ENCODE results near the gene SLC26A9. TPM values are rescaled to one million over a fixed set of nuclear protein-coding genes. Genes with fewer than 3 reads are reported as not detected.

SLC26A9 gene
- total RNA-seq, 2 donors from 2014 or later: 24.4 to 35.4 TPM

DNA sequence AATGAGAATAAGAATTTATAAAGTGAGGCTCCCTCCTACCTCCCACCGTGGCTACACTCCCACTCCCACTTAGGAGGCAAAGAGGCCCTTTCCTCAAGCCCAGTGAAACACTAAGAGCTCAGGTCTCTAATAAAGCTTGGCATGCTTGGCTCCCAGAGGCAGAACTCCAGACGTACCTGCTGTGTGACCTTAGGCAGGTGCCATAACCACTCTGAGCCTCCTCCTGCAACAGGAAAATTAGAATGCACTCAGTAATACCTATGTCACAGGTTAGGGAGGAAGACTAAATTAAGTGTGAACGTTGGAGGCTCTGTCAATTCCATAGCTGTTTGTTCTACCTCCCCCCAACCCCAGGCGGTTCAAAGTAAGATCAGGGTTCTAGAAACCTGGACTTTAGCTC, 16.5 kb upstream of the SLC26A9 start:
- H3K4me1 ChIP-seq: peaks cover 0 to 22% of the 10 kb centered on the region in 2 donors

DNA sequence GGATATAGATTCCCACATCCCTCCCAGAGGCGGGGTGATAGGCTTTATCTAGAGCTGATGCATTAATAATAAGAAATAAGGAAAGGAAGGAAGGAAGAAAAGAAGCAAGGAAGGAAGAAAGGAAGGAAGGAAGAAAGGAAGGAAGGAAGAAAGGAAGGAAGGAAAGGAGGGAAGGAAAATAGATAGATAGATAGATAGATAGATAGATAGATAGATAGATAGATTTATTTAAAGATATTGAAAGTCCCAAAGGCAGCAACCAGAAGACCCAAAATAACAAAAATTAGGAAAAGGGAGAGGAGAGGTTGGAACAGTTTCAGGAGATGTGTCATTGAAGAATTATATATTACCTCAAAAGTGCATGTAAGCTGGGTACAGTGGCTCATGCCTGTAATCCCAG, 12.2 kb upstream of the SLC26A9 start:
- Histone ChIP-seq H3K36me3 (no peaks in the 10 kb centered on the region), H3K27ac (no peak overlapping the region), H3K4me1 (peaks cover 0 to 3% of the 10 kb centered on the region in 2 donors), H3K27me3 (no peaks in the 10 kb centered on the region), H3K9me3 (no peaks in the 10 kb centered on the region), H3K4me3 (no peak overlapping the region)
- no peak for DNase-seq (ENCODE audit: low spot score)
- TF ChIP-seq, protein P1, sequence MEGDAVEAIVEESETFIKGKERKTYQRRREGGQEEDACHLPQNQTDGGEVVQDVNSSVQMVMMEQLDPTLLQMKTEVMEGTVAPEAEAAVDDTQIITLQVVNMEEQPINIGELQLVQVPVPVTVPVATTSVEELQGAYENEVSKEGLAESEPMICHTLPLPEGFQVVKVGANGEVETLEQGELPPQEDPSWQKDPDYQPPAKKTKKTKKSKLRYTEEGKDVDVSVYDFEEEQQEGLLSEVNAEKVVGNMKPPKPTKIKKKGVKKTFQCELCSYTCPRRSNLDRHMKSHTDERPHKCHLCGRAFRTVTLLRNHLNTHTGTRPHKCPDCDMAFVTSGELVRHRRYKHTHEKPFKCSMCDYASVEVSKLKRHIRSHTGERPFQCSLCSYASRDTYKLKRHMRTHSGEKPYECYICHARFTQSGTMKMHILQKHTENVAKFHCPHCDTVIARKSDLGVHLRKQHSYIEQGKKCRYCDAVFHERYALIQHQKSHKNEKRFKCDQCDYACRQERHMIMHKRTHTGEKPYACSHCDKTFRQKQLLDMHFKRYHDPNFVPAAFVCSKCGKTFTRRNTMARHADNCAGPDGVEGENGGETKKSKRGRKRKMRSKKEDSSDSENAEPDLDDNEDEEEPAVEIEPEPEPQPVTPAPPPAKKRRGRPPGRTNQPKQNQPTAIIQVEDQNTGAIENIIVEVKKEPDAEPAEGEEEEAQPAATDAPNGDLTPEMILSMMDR (IDR thresholded peaks at IDR 0.05): no peak

More for the DNA sequence above, 16.5 kb upstream of the SLC26A9 start:
- no peak overlapping the region for H3K27ac ChIP-seq
- no peaks in the 10 kb centered on the region for H3K27me3 ChIP-seq
- no peak for DNase-seq (ENCODE audit: low spot score)
- TF ChIP-seq, protein P1 (IDR thresholded peaks at IDR 0.05): no peak
- no peak overlapping the region for H3K4me3 ChIP-seq
- no peaks in the 10 kb centered on the region for H3K9me3 ChIP-seq
- H3K36me3 ChIP-seq: no peaks in the 10 kb centered on the region

DNA sequence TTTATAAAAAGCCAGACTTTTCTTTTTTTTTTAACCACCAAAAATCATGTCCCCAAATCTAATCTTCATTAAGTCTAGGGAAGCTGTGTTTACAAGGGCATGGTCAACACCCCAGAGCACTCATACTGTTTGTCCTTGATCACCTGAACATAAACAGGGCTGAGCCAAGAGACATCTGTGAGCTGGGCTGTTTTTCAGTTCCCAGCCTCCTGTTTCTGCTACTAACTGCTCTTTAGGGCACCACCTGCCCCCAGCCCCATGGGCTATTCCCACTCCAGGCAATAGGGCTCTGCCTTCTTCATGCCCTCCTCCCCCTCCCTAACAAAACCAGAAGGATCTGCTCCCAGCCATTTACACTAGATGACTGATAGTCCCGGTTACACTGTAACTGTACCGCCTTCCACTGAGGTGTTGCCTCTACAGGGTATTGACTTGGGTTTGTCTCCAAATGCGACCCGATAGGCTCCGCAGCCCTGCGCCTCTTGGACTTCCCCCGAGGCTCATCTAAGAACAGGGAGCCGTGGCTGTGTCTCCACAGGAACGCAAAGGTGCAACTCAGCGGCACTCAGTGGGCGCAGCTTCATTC, 11.7 kb upstream of the SLC26A9 start:
- TF ChIP-seq, protein P1 (IDR thresholded peaks at IDR 0.05): no peak
- no peak for DNase-seq (ENCODE audit: low spot score)
- Histone ChIP-seq H3K27me3 (no peaks in the 10 kb centered on the region), H3K4me1 (peaks cover 0 to 9% of the 10 kb centered on the region in 2 donors), H3K36me3 (no peaks in the 10 kb centered on the region), H3K9me3 (no peaks in the 10 kb centered on the region), H3K27ac (no peak overlapping the region), H3K4me3 (no peak overlapping the region)

DNA sequence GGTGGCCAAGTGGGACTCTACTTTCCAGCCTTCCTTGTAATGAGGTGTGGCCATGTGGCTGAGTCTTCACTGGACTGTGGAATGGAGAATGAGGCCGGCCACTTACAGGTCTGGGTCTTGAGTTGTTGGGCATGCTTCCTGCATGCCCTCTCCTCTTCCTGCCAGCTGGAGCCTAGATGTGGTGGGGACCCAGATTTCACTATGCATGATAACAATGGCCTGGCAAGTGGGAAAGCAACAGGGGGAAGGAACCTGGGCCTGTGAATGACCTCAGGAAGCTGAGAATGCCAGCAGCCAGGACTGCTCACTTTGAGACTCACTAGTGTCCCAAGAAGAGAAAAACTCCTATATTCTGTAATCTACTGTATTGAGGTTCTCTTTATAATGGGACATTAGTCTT, 8.5 kb upstream of the SLC26A9 start:
- TF ChIP-seq, protein P1 (IDR thresholded peaks at IDR 0.05): no peak
- Histone ChIP-seq H3K9me3 (no peaks in the 10 kb centered on the region), H3K27me3 (no peaks in the 10 kb centered on the region), H3K4me3 (no peak overlapping the region), H3K36me3 (no peaks in the 10 kb centered on the region), H3K4me1 (peaks cover 0 to 10% of the 10 kb centered on the region in 2 donors), H3K27ac (no peak overlapping the region)
- DNase-seq (ENCODE audit: low spot score): no peak

DNA sequence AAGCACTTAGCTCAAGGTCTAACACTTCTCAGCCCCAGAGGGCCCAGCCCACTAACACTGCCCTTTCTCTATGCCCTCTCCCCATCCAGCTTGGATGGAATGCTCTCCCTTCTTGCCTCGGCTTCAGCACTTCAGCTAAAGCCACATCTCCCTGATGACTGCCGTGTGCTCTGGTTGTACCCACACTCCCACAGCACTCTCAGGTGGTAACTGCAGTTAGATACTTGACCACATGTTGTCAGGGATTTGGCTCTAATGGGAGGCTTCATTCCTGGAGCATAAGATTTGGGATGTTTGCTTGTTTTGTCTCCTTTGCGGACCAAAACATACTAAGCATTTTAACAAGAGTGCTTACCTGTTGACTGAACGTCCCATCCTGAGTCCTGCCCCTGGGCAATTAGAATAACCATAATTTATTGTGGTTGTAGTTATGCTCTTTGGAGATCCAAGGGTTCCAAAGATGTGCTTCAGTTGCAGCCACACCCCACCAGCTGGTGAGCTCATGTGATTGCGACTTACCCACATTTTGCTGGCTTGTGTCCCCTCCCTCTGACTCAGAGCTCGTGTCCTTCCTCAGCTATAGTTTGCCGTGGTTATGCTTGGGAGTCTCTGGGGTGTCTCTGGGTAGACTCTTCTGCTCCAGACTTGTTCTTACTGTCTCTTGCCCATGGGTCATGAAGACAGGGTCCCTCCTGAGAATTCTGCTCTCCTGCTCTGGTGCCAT, 7.7 kb upstream of the SLC26A9 start:
- no peak for DNase-seq (ENCODE audit: low spot score)
- no peaks in the 10 kb centered on the region for H3K27me3 ChIP-seq
- no peak overlapping the region for H3K4me3 ChIP-seq
- TF ChIP-seq, protein P1 (IDR thresholded peaks at IDR 0.05): no peak
- H3K4me1 ChIP-seq: peaks cover 0 to 10% of the 10 kb centered on the region in 2 donors
- H3K9me3 ChIP-seq: no peaks in the 10 kb centered on the region
- H3K27ac ChIP-seq: no peak overlapping the region
- no peaks in the 10 kb centered on the region for H3K36me3 ChIP-seq
